Superior temporal gyrus (tissue), 1 donor: ENCODE measurements around the gene MED15.
"Not testable (repeated sequence)": the region's sequence is repeated elsewhere in the genome, so short reads cannot be mapped to it uniquely, and the experiment has no call there.

ENCODE experiments used
- DNase-seq: peaks from one replicate; pipeline ENCODE4 v3.0.0-alpha.2; 2016; ENCODE audit errors: extremely low spot score

The MED15 gene

DNA sequence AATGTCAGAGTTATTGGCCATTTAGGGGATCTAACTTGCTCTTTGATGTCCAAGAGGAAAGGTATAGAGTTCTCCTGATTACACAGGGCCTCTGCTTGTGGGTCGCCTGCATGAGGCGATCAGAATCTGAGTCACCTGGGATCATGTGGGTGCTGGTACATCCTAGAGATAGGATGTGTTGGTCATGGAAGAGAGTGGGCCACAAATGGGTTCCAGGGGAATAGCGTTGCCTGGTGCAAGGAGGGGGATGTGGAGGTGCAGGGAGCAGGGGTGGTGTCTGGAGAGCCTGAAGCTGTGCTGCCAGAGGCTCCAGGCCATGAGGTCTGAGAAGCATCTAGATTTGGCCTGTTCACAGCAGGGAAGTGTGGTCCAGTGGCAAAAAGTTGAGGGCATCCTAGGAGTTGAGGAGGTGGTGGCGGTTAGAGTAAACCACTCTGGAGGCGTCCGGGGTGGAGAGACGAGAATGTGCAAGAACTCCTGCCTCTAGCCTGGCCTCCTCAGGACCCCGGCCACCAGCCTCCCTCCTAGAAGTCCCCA lies 92.8 kb downstream of the MED15 start:
- no peak for DNase-seq

DNA sequence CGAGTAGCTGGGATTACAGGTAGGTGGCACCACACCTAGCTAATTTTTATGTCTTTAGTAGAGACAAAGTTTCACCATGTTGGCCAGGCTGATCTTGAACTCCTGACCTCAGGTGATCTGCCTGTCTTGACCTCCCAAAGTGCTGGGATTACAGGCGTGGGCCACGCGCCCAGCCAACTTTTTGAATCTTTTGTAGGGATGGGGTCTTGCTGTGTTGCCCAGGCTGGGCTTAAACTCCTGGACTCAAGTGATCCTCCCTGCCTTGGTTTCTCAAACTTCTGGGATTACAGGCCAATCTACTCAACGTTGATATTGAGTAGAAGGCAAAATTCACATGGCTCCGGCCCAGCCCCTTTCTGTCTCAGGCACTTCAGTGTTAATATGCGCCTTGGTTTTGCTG lies 93.9 kb downstream of the MED15 start:
- DNase-seq: no peak

DNA sequence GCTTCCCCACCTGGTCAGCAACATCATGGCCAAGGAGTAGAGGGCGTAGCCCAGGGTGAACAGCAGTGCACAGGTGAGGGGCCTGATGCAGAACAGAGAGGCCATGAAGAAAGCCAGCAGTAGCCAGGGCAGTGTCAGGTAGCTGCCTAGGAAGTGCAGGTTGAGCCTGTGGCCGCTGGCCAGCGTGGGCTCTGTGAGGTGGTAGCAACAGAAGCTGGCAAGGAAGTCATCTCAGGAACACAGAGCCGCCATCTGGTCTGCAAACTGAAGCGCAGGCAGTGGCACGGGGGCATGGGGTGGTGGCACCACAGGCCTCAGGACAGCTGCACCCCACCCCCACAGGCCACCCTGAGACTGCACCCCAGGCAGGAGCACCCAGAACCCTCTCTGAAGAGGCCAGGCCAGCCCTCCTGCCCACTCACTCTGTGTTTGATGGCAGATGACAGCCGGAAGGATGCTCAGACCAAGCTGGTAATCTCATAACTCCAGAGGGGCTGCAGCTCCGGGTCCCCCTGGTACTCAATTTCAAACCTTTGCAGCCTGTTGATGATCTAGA lies 95.3 kb downstream of the MED15 start:
- no peak for DNase-seq

DNA sequence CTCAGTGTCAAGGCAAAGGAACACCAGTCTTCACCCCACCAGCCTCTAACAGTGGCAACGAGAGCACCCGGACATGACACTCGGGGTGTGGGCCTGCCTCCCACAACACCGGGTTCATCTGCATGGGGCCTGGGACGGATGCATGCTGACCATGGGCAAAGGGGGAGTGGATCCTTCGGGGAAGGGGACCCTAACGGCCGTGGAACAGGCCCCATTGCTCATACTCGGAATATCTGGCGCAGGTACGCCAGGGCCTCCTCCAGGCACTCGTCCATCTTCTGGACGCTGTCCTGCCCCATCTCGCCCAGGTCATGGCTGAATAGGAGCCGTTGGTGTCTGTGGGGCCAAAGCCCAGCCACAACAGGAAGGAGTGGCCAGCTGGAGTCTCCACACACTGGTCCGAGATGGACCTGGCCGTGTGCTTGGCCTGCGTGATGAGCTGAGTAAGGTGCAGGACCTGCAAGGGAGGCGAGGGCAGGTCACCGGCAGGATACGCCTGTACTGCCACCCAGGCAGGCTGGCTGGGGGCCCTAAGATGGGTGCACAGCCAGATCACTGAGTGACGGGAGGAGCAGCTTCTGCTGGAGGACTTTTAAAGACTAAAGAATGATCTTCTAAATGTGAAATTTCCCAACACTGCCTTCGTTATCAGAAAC lies 96.8 kb downstream of the MED15 start:
- DNase-seq: no peak

- no peak for DNase-seq
Observed at GRCh38 chr22:20604776-20605221, 97.4 kb downstream of the MED15 start.

DNA sequence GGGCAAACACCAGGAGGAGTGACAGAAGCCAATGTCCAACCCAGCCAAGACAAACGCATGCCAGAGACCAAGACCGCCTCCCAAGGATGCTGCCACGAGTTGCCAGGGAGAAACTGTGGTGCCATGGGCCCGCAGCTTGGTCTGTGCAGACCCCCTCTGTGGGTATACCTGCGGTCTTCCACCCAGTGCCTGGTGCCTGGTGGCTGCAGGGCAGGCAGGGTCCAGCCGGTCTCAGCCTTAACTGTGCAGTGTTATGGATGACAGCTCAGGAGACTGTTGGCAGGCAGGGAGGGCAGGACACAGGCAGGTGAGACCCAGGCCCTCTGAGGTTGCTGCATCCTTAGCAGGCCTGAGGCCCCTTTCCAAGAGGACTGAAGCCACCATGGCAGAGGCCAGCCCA lies 97.9 kb downstream of the MED15 start:
- no peak for DNase-seq

GRCh38 chr22:20606041-20606783 lies 98.8 kb downstream of the MED15 start:
- peak; percentile 33 for DNase-seq

DNA sequence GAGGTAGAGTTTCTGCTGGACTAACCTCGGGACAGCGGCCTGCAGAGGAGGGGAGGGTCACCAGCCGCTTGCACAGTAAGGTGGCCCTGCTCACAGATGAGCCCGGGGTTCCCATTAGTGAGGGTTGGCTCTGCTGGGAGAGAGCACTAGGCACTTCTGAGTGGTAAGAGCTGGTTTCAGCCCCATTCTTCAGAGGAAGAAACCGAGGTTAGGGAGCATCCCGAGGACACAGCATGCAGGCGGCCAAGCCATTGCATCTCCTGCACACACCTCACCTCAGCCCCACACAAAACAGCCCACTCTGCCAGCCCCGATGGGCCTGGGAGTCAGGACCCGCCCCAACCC lies 99.3 kb downstream of the MED15 start:
- DNase-seq: no peak

GRCh38 chr22:20607157-20607907 lies 99.9 kb downstream of the MED15 start:
- DNase-seq: no peak

- no peak for DNase-seq
Observed at GRCh38 chr22:20610243-20610686, 102.9 kb downstream of the MED15 start.

GRCh38 chr22:20610757-20611156 lies 103.3 kb downstream of the MED15 start:
- no peak for DNase-seq

DNA sequence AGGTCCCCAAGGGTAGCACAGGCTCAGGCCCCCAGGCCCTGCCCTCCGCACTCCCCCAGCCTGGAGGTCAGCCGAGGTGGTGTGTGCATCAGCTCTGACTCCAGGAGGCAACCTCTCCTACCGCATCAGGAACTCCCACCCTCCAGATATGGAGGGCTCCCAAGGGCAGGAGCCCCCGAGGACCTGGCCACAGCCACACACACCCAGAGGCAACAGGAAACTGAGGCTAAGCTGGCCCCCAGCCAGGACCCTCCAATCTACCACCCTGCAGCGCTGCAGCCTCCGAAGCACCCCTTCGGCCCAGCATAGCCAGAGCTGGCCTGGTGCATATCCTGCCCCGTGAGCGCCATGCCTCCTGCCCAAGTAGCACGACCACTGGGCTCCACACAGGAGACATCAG lies 104.0 kb downstream of the MED15 start:
- DNase-seq: no peak

GRCh38 chr22:20613301-20613700 lies 105.9 kb downstream of the MED15 start:
- DNase-seq: no peak

- no peak for DNase-seq
Observed at GRCh38 chr22:20615021-20615420, 107.6 kb downstream of the MED15 start.

- DNase-seq: no peak
Observed at GRCh38 chr22:20615533-20616450, 108.4 kb downstream of the MED15 start.

- DNase-seq: no peak
Observed at GRCh38 chr22:20616451-20617043, 109.1 kb downstream of the MED15 start.

GRCh38 chr22:20618488-20618887 lies 111.1 kb downstream of the MED15 start:
- no peak for DNase-seq

- no peak for DNase-seq
Observed at GRCh38 chr22:20619045-20619892, 111.9 kb downstream of the MED15 start.

DNA sequence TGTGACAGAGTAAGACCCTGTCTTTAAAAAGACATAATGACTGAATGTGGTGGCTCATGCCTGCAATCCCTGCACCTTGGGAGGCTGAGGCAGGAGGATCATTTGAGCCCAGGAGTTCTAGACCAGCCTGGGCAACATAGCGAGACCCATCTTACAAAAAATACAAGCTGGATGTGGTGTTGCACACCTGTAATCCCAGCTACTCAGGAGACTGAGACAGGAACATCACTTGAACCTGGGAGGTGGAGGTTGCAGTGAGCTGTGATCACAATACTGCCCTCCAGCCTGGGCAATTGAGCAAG lies 112.4 kb downstream of the MED15 start:
- DNase-seq: not testable (repeated sequence)

- DNase-seq: no peak
Observed at GRCh38 chr22:20621162-20621561, 113.8 kb downstream of the MED15 start.
